Calu3 (cell line): ENCODE results near the gene ALG3. TPM values are rescaled to one million over a fixed set of nuclear protein-coding genes. Genes with fewer than 3 reads are reported as not detected.

Experiments
- BruUV-seq: library from RNA; stranded (reverse); fragments of 400-500 nt; replicated peaks from 2 replicates; lab custom pipeline; 2021; lab: Mats Ljungman, UMichigan
- CTCF ChIA-PET: fragments of 300-600 bp; sonication (Branson Sonifier 250); formaldehyde crosslinking; loops from one replicate; lab custom pipeline; 2022; ENCODE audit warnings: antibody characterized with exemption; lab: Charles Lee
- DNase-seq: peaks from one replicate; pipeline ENCODE4 v3.0.0; 2022
- H3K27ac Mint-ChIP-seq: one replicate; pipeline ENCODE4 v1.8.0; 2022; ENCODE audit warnings: mixed read lengths; ENCODE audit not compliant: unreplicated experiment
- H3K27me3 Mint-ChIP-seq: one replicate; pipeline ENCODE4 v1.8.0; 2022; ENCODE audit warnings: mixed read lengths; ENCODE audit not compliant: unreplicated experiment
- H3K36me3 Mint-ChIP-seq: one replicate; pipeline ENCODE4 v1.8.0; 2022; ENCODE audit warnings: mild to moderate bottlenecking, moderate library complexity, mixed read lengths; ENCODE audit not compliant: insufficient read depth, unreplicated experiment
- H3K4me1 Mint-ChIP-seq: one replicate; pipeline ENCODE4 v1.8.0; 2022; ENCODE audit warnings: mild to moderate bottlenecking, low read depth, mixed read lengths; ENCODE audit not compliant: unreplicated experiment
- H3K4me3 Mint-ChIP-seq: one replicate; pipeline ENCODE4 v1.8.0; 2022; ENCODE audit warnings: mild to moderate bottlenecking, low read depth, moderate library complexity, mixed read lengths; ENCODE audit not compliant: unreplicated experiment
- H3K9me3 Mint-ChIP-seq: one replicate; pipeline ENCODE4 v1.8.0; 2022; ENCODE audit warnings: low read depth, mixed read lengths; ENCODE audit not compliant: unreplicated experiment
- CTCF ChIP-seq: fragments of 200-600 bp; IDR thresholded peaks from one replicate; pipeline ENCODE4 v1.8.0; 2022; ENCODE audit warnings: antibody characterized with exemption; ENCODE audit not compliant: unreplicated experiment
- intact Hi-C: fragments of 100-400 bp; cut with micrococcal nuclease; formaldehyde crosslinking; loops from one replicate; pipeline ENCODE4 v1.10.0; 2022; ENCODE audit not compliant: unreplicated experiment
- total RNA-seq: library from RNA; stranded (reverse); gene quantifications from 2 replicates; pipeline ENCODE4 v1.2.3, GENCODE V29; 2022

The ALG3 gene
- total RNA-seq, 1 experiment from 2014 or later: 140 TPM

- DNase-seq: no peak
- peaks cover 39% of the 10 kb centered on the region for H3K27me3 Mint-ChIP-seq
- CTCF ChIA-PET: interaction anchor here (1.7 kb wide), 1 partner anchor 22 kb away, joined by 5 read pairs; the partner anchor contains the start of gene CAMK2N2
- H3K4me1 Mint-ChIP-seq: peaks cover 6% of the 10 kb centered on the region
- no TSS peak for BruUV-seq
- TF ChIP-seq CTCF: no peak
- H3K9me3 Mint-ChIP-seq: no peaks in the 10 kb centered on the region
- H3K4me3 Mint-ChIP-seq: no peak overlapping the region
- no peak overlapping the region for H3K27ac Mint-ChIP-seq
- intact Hi-C loops: no loop called here
- peaks cover 31% of the 10 kb centered on the region for H3K36me3 Mint-ChIP-seq
Measured at GRCh38 chr3:184239221-184239620, 9.5 kb downstream of the ALG3 start.

- no TSS peak for BruUV-seq
- CTCF ChIA-PET: interaction anchor here (0.6 to 1.1 kb wide), 3 partner anchors 12 to 232 kb away, joined by 3 to 5 read pairs (median 4); no protein-coding TSS in a partner anchor
- intact Hi-C loops: no loop called here
- no peak for TF ChIP-seq CTCF
- Mint-ChIP-seq H3K9me3 (no peaks in the 10 kb centered on the region), H3K4me3 (no peak overlapping the region), H3K4me1 (peaks cover 11% of the 10 kb centered on the region), H3K27me3 (peaks cover 39% of the 10 kb centered on the region), H3K36me3 (peaks cover 23% of the 10 kb centered on the region), H3K27ac (no peak overlapping the region)
- DNase-seq: no peak
Measured at GRCh38 chr3:184238246-184238818, 10.4 kb downstream of the ALG3 start.

- Mint-ChIP-seq H3K27me3 (peaks cover 42% of the 10 kb centered on the region), H3K4me1 (peaks cover 11% of the 10 kb centered on the region), H3K27ac (no peak overlapping the region), H3K4me3 (no peak overlapping the region), H3K36me3 (peaks cover 21% of the 10 kb centered on the region), H3K9me3 (no peaks in the 10 kb centered on the region)
- TF ChIP-seq CTCF: no peak
- DNase-seq: no peak
- intact Hi-C loops: no loop called here
- BruUV-seq: no TSS peak
- CTCF ChIA-PET: interaction anchor here (0.6 to 1.1 kb wide), 4 partner anchors 11 to 341 kb away, joined by 3 to 5 read pairs (median 4); no protein-coding TSS in a partner anchor
Measured at GRCh38 chr3:184237807-184238206, 11.0 kb downstream of the ALG3 start.

- intact Hi-C loops: no loop called here
- no peak for DNase-seq
- H3K27ac Mint-ChIP-seq: no peak overlapping the region
- CTCF ChIA-PET: interaction anchor here (0.7 to 1.1 kb wide), 3 partner anchors 11 to 341 kb away, joined by 3 to 4 read pairs (median 3); no protein-coding TSS in a partner anchor
- BruUV-seq: no TSS peak
- no peak overlapping the region for H3K4me3 Mint-ChIP-seq
- peaks cover 11% of the 10 kb centered on the region for H3K4me1 Mint-ChIP-seq
- H3K27me3 Mint-ChIP-seq: peaks cover 48% of the 10 kb centered on the region
- H3K9me3 Mint-ChIP-seq: no peaks in the 10 kb centered on the region
- no peak for TF ChIP-seq CTCF
- peaks cover 15% of the 10 kb centered on the region for H3K36me3 Mint-ChIP-seq
Measured at GRCh38 chr3:184237211-184237610, 11.6 kb downstream of the ALG3 start.
